ENCODE measurements around the gene LIFR. TPM values are rescaled to one million over a fixed set of nuclear protein-coding genes. Genes with fewer than 3 reads are reported as not detected.

The LIFR gene
- polyA plus RNA-seq, 1 donor from 2014 or later: 5.8 TPM

DNA sequence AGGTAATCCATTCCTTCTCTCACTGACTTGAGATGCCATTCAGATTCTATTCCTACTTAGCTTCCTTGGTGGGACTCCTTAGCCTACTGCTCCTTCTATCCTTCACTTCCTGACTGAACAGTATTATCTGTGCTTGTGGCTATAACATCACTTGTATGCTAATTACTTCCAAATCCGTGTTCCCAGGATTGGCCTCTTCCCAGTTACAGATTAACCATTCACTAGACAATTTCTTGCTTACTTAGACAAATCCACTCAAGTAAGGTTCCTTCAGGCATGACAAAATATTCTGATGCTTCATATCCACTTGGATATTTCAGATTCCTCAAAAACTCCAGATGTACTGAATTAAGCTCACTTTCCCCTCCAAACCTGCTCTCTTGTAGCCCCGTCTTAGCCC lies 18.3 kb downstream of the LIFR start:
- Histone ChIP-seq H2AFZ (ENCODE audit: low read depth, low read length) (no peak overlapping the region), H3K4me2 (ENCODE audit: low read length) (no peak overlapping the region), H3K9me3 (ENCODE audit: low read length) (no peaks in the 10 kb centered on the region), H3K27me3 (ENCODE audit: insufficient read depth, low read depth, low read length) (no peaks in the 10 kb centered on the region), H3K4me3 (ENCODE audit: low read length) (no peak overlapping the region), H3K27ac (ENCODE audit: low read length) (no peak overlapping the region), H3K79me2 (replicated peaks; ENCODE audit: insufficient read depth, low read length) (no peaks in the 10 kb centered on the region), H3F3A (ENCODE audit: insufficient read depth, low read length, poor library complexity, severe bottlenecking) (no peaks in the 10 kb centered on the region), H3K36me3 (ENCODE audit: insufficient read depth, low read length) (no peaks in the 10 kb centered on the region), H3K9me2 (ENCODE audit: insufficient read depth, low read length) (no peaks in the 10 kb centered on the region), H4K20me1 (ENCODE audit: insufficient read depth) (no peaks in the 10 kb centered on the region), H3K9ac (ENCODE audit: low read length) (no peak overlapping the region)
- TF ChIP-seq TAF1 (IDR thresholded peaks at IDR 0.05; ENCODE audit: low read depth): no peak

DNA sequence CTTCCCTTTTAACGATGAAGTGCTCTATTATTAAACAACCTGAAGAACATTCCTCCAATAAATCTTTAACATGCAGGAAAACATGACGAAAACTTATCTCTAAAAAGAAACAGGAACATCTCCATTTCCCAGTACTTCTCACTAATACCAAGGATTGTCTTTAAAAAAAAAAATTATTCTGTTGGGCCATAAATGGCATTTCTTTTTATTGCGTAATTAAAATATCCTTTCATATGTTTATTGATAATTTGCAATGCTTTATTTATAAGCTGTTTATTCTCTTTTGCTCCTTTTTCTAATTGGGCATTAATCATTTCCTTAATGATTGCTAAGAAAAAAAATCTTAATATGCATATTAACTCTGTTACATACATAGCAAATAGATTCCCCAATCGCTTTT lies 18.9 kb downstream of the LIFR start:
- TF ChIP-seq SMC3 (conservative IDR thresholded peaks at IDR 0.05; ENCODE audit: poor library complexity): no peak
- H3K79me2 ChIP-seq (replicated peaks; ENCODE audit: insufficient read depth, low read length): no peaks in the 10 kb centered on the region

DNA sequence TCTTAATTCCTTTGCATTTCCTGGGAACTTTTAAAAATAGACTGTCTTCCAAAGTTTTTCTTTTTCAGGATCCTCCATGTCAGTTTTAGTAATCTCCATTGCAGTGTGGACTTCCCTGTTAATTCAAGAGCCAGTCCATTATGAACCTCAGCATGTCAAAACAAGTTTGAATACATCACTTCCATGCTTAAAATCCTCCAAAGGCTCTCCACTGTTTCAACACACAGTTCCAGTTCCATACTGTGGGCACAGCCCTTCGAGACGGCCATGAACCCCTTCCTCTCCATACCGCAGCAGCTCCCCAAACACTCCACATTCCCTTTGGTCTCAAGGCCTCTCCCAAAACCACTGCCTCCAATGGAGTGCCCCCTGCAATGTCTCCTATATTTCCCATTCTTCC lies 19.5 kb downstream of the LIFR start:
- H3K36me3 ChIP-seq (ENCODE audit: insufficient read depth, low read length): no peaks in the 10 kb centered on the region
- H3K27me3 ChIP-seq (ENCODE audit: insufficient read depth, low read depth, low read length): no peaks in the 10 kb centered on the region
- no peak overlapping the region for H2AFZ ChIP-seq (ENCODE audit: low read depth, low read length)
- H3K4me3 ChIP-seq (ENCODE audit: low read length): no peak overlapping the region
- H3K4me2 ChIP-seq (ENCODE audit: low read length): no peak overlapping the region
- no peaks in the 10 kb centered on the region for H3K9me2 ChIP-seq (ENCODE audit: insufficient read depth, low read length)
- H3F3A ChIP-seq (ENCODE audit: insufficient read depth, low read length, poor library complexity, severe bottlenecking): no peaks in the 10 kb centered on the region
- no peak overlapping the region for H3K9ac ChIP-seq (ENCODE audit: low read length)
- no peaks in the 10 kb centered on the region for H3K9me3 ChIP-seq (ENCODE audit: low read length)
- H3K27ac ChIP-seq (ENCODE audit: low read length): no peak overlapping the region
- no peaks in the 10 kb centered on the region for H4K20me1 ChIP-seq (ENCODE audit: insufficient read depth)
- TF ChIP-seq EZH2 (IDR thresholded peaks at IDR 0.05; ENCODE audit: borderline replicate concordance, insufficient read depth, low read length, poor library complexity, severe bottlenecking) (no peak), SMC3 (conservative IDR thresholded peaks at IDR 0.05; ENCODE audit: poor library complexity) (no peak), EP300 (conservative IDR thresholded peaks at IDR 0.05; ENCODE audit: poor library complexity, severe bottlenecking) (no peak), MXI1 (conservative IDR thresholded peaks at IDR 0.05; ENCODE audit: poor library complexity, severe bottlenecking) (no peak), POLR2AphosphoS5 (IDR thresholded peaks at IDR 0.05) (no peak), TAF1 (IDR thresholded peaks at IDR 0.05; ENCODE audit: low read depth) (no peak)
- TF ChIP-seq, protein P1, sequence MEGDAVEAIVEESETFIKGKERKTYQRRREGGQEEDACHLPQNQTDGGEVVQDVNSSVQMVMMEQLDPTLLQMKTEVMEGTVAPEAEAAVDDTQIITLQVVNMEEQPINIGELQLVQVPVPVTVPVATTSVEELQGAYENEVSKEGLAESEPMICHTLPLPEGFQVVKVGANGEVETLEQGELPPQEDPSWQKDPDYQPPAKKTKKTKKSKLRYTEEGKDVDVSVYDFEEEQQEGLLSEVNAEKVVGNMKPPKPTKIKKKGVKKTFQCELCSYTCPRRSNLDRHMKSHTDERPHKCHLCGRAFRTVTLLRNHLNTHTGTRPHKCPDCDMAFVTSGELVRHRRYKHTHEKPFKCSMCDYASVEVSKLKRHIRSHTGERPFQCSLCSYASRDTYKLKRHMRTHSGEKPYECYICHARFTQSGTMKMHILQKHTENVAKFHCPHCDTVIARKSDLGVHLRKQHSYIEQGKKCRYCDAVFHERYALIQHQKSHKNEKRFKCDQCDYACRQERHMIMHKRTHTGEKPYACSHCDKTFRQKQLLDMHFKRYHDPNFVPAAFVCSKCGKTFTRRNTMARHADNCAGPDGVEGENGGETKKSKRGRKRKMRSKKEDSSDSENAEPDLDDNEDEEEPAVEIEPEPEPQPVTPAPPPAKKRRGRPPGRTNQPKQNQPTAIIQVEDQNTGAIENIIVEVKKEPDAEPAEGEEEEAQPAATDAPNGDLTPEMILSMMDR (IDR thresholded peaks at IDR 0.05; ENCODE audit: poor library complexity, severe bottlenecking): no peak
- H3K79me2 ChIP-seq (replicated peaks; ENCODE audit: insufficient read depth, low read length): no peaks in the 10 kb centered on the region

More for the DNA sequence above, 18.9 kb downstream of the LIFR start:
- no peak overlapping the region for H3K4me3 ChIP-seq (ENCODE audit: low read length)
- H3F3A ChIP-seq (ENCODE audit: insufficient read depth, low read length, poor library complexity, severe bottlenecking): no peaks in the 10 kb centered on the region
- no peak overlapping the region for H3K9ac ChIP-seq (ENCODE audit: low read length)
- no peaks in the 10 kb centered on the region for H4K20me1 ChIP-seq (ENCODE audit: insufficient read depth)
- no peaks in the 10 kb centered on the region for H3K9me2 ChIP-seq (ENCODE audit: insufficient read depth, low read length)
- H3K4me2 ChIP-seq (ENCODE audit: low read length): no peak overlapping the region
- H3K9me3 ChIP-seq (ENCODE audit: low read length): no peaks in the 10 kb centered on the region
- H3K27me3 ChIP-seq (ENCODE audit: insufficient read depth, low read depth, low read length): no peaks in the 10 kb centered on the region
- no peaks in the 10 kb centered on the region for H3K36me3 ChIP-seq (ENCODE audit: insufficient read depth, low read length)
- no peak overlapping the region for H3K27ac ChIP-seq (ENCODE audit: low read length)
- no peak overlapping the region for H2AFZ ChIP-seq (ENCODE audit: low read depth, low read length)

DNA sequence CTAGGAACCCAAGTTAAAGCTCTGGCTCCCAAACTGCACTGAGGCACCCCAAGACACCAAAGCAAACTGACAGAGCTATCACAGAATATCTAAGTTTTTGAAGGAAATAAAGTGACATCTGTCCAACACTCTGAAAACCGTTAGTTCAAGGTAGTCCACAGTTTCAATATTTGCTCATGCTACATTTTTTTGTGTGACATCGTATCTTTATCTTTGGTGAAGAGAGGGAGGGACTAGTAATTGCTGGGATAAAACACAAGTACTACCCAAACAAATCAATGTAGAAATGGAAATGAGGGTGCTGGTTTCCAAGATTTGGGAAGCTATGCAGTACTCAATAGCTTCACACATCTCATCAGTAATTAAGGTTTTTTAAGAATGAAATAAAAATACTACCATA lies 20.6 kb downstream of the LIFR start:
- no peak overlapping the region for H3K9ac ChIP-seq (ENCODE audit: low read length)
- no peaks in the 10 kb centered on the region for H3K79me2 ChIP-seq (replicated peaks; ENCODE audit: insufficient read depth, low read length)
- H3K27ac ChIP-seq (ENCODE audit: low read length): no peak overlapping the region
- H3K9me3 ChIP-seq (ENCODE audit: low read length): no peaks in the 10 kb centered on the region
- H3K36me3 ChIP-seq (ENCODE audit: insufficient read depth, low read length): no peaks in the 10 kb centered on the region
- no peaks in the 10 kb centered on the region for H3K9me2 ChIP-seq (ENCODE audit: insufficient read depth, low read length)
- no peaks in the 10 kb centered on the region for H3F3A ChIP-seq (ENCODE audit: insufficient read depth, low read length, poor library complexity, severe bottlenecking)
- no peak overlapping the region for H2AFZ ChIP-seq (ENCODE audit: low read depth, low read length)
- TF ChIP-seq EZH2 (IDR thresholded peaks at IDR 0.05; ENCODE audit: borderline replicate concordance, insufficient read depth, low read length, poor library complexity, severe bottlenecking): no peak
- no peak for TF ChIP-seq RAD21 (conservative IDR thresholded peaks at IDR 0.05)
- TF ChIP-seq SMC3 (conservative IDR thresholded peaks at IDR 0.05; ENCODE audit: poor library complexity): no peak
- TF ChIP-seq MXI1 (conservative IDR thresholded peaks at IDR 0.05; ENCODE audit: poor library complexity, severe bottlenecking): no peak
- no peak for TF ChIP-seq TAF1 (IDR thresholded peaks at IDR 0.05; ENCODE audit: low read depth)
- TF ChIP-seq, protein P1 (IDR thresholded peaks at IDR 0.05; ENCODE audit: poor library complexity, severe bottlenecking): no peak
- no peak for TF ChIP-seq POLR2AphosphoS5 (IDR thresholded peaks at IDR 0.05)
- H3K27me3 ChIP-seq (ENCODE audit: insufficient read depth, low read depth, low read length): no peaks in the 10 kb centered on the region
- no peak overlapping the region for H3K4me2 ChIP-seq (ENCODE audit: low read length)
- H4K20me1 ChIP-seq (ENCODE audit: insufficient read depth): no peaks in the 10 kb centered on the region
- H3K4me3 ChIP-seq (ENCODE audit: low read length): no peak overlapping the region

Measured in neural cell (in vitro differentiated cells).